TTC549 (cell line): ENCODE results near the gene SERF2.
"Not testable (repeated sequence)": the region's sequence is repeated elsewhere in the genome, so short reads cannot be mapped to it uniquely, and the experiment has no call there.

ENCODE experiments used
- FAIRE-seq: peaks from 2 replicates; lab custom pipeline; 2012; peaks lifted over from hg19 to GRCh38; lab: Jason Lieb, UNC

The SERF2 gene

DNA sequence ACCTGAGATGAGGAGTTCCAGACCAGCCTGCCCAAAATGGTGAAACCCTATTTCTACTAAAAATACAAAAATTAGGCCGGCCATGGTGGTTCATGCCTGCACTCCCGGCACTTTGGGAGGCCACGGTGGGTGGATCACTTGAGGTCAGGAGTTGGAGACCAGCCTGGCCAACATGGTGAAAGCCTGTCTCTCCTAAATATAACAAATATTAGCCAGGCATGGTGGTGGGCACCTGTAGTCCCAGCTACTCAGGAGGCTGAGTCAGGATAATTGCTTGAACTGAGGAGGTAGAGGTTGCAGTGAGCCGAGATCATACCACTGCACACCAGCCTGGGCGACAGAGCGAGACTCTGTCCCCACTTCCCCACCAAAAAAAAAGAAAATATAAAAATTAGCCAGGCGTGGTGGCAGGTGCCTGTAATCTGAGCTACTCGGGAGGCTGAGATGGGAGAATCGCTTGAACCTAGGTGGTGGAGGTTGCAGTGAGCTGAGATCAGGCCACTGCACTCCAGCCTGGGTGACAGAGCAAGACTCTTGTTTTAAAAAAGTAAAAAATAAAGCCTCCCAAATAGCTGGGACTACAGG is 38.7 kb downstream of the SERF2 start:
- not testable (repeated sequence) for FAIRE-seq

- FAIRE-seq: not testable (repeated sequence)
These were observed 39.5 kb downstream of the SERF2 start for GRCh38 chr15:43831519-43832052.

GRCh38 chr15:43832485-43832884 is 40.4 kb downstream of the SERF2 start:
- FAIRE-seq: not testable (repeated sequence)

DNA sequence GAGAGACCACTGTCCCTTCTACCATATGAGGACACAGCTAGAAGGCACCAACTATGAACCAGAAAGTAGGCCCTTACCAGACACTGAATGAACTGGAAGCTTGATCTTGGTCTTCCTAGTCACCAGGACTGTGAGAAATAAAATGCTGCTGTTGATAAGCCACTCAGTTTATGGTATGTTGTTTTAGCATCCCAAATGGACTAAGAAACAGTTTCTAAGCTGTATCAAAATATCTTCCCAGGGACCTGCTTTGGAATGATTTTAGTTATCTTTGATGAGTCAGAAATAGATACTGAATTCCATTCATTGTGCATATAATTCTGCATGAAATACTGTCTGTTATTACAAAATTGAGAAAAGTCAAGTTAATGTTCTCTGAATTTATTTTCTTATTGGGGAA is 53.3 kb downstream of the SERF2 start:
- FAIRE-seq: no peak
